Endothelial cell of umbilical vein (primary cell): Measurements from ENCODE around the gene HSD17B13. TPM values are rescaled to one million over a fixed set of nuclear protein-coding genes. Genes with fewer than 3 reads are reported as not detected.

Experiments
- BruUV-seq: library from RNA; stranded (reverse); fragments of 400-500 nt; replicated peaks from 2 replicates; lab custom pipeline; 2021; lab: Mats Ljungman, UMichigan
- CTCF ChIA-PET: fragments of 300-600, 350-600 bp; sonication (Branson Sonifier 250); formaldehyde crosslinking; loops from one replicate; lab custom pipeline; 2021; ENCODE audit warnings: antibody characterized with exemption, inconsistent platforms; lab: Charles Lee
- POLR2A ChIA-PET: fragments of 300-600, 350-600 bp; sonication (Branson Sonifier 250); formaldehyde crosslinking; loops from one replicate; lab custom pipeline; 2021; ENCODE audit warnings: antibody characterized with exemption, inconsistent platforms; lab: Charles Lee
- DNase-seq: peaks from one replicate; pipeline ENCODE4 v3.0.0-alpha.2; 2011; ENCODE audit warnings: low read depth, low spot score
- FAIRE-seq: peaks from 2 replicates; lab custom pipeline; 2011; peaks lifted over from hg19 to GRCh38; lab: Jason Lieb, UNC
- H2AFZ ChIP-seq: 2 replicates; pipeline ENCODE4 v1.6.0; 2012; ENCODE audit warnings: low read depth, low read length, control low read depth, inconsistent platforms
- H3K27ac ChIP-seq: 2 replicates; pipeline ENCODE4 v1.5.1; 2011; ENCODE audit warnings: low read depth, mild to moderate bottlenecking, control low read depth, low read length, moderate library complexity; ENCODE audit not compliant: insufficient read depth
- H3K27me3 ChIP-seq, 2 experiments: 2 replicates each; pipeline versions ENCODE4 v1.6.0 to v1.6.1; 2011; ENCODE audit warnings: low read length in 2 of 2, mixed read lengths in 1 of 2; ENCODE audit not compliant: control insufficient read depth in 2 of 2, insufficient read depth in 2 of 2
- H3K36me3 ChIP-seq, 2 experiments: 2 replicates in 1 of 2; 3 replicates in 1 of 2; pipeline ENCODE4 v1.5.1; 2011; ENCODE audit warnings: low read length in 2 of 2, mild to moderate bottlenecking in 1 of 2, moderate library complexity in 1 of 2; ENCODE audit not compliant: control insufficient read depth in 2 of 2, insufficient read depth in 2 of 2; ENCODE audit errors: extremely low read depth in 1 of 2
- H3K4me1 ChIP-seq: 3 replicates; pipeline ENCODE4 v1.5.1; 2011; ENCODE audit warnings: mild to moderate bottlenecking, low read length; ENCODE audit not compliant: control insufficient read depth, insufficient read depth; ENCODE audit errors: extremely low read depth
- H3K4me2 ChIP-seq: 2 replicates; pipeline ENCODE4 v1.6.1; 2011; ENCODE audit warnings: low read length, control low read depth, mixed read lengths; ENCODE audit not compliant: insufficient read depth
- H3K4me3 ChIP-seq, 3 experiments: fragments of 200-600 bp in 1 of 3; sonication (generic), shearing (Covaris generic) in 1 of 3; replicated peaks in 1 of 3; 2 replicates each; pipeline ENCODE4 v1.5.1; 2011 to 2016; ENCODE audit warnings: control low read depth in 3 of 3, low read length in 3 of 3, mild to moderate bottlenecking in 2 of 3, inconsistent platforms in 1 of 3, low read depth in 1 of 3, moderate library complexity in 1 of 3; ENCODE audit not compliant: insufficient read depth in 1 of 3
- H3K79me2 ChIP-seq: 2 replicates; pipeline ENCODE4 v1.6.0; 2012; ENCODE audit warnings: low read length, inconsistent platforms; ENCODE audit not compliant: control insufficient read depth, insufficient read depth
- H3K9ac ChIP-seq: replicated peaks from 2 replicates; pipeline ENCODE3; 2011; ENCODE audit warnings: low read length, control low read depth; ENCODE audit not compliant: insufficient read depth; ENCODE audit errors: extremely low read depth
- H3K9me1 ChIP-seq: replicated peaks from 3 replicates; pipeline ENCODE4 v1.6.0; 2011; ENCODE audit warnings: mild to moderate bottlenecking, low read length; ENCODE audit not compliant: control insufficient read depth, insufficient read depth; ENCODE audit errors: extremely low read depth
- H3K9me3 ChIP-seq: replicated peaks from 2 replicates; pipeline ENCODE4 v1.5.1; 2012; ENCODE audit warnings: low read length, inconsistent platforms; ENCODE audit not compliant: control insufficient read depth, insufficient read depth
- H4K20me1 ChIP-seq: replicated peaks from 2 replicates; pipeline ENCODE3; 2011; ENCODE audit warnings: mild to moderate bottlenecking, low read length; ENCODE audit not compliant: control insufficient read depth, insufficient read depth; ENCODE audit errors: extremely low read depth
- EZH2 ChIP-seq: IDR thresholded peaks from 2 replicates; pipeline ENCODE4 v1.6.1; 2012; ENCODE audit warnings: borderline replicate concordance, low read depth, mild to moderate bottlenecking, moderate library complexity, low read length, inconsistent platforms; ENCODE audit not compliant: severe bottlenecking
- FOS ChIP-seq: IDR thresholded peaks from 2 replicates; pipeline ENCODE4 v1.6.1; 2011; ENCODE audit warnings: mild to moderate bottlenecking, low read length, moderate library complexity, borderline replicate concordance; ENCODE audit not compliant: insufficient read depth
- GATA2 ChIP-seq: IDR thresholded peaks from 2 replicates; pipeline ENCODE4 v1.7.0; 2011; ENCODE audit warnings: low read depth, mild to moderate bottlenecking, moderate library complexity, mixed read lengths, low read length; ENCODE audit not compliant: insufficient read length, insufficient read depth
- JUN ChIP-seq: IDR thresholded peaks from 2 replicates; pipeline ENCODE4 v1.6.1; 2011; ENCODE audit warnings: borderline replicate concordance, low read depth; ENCODE audit not compliant: insufficient read length, insufficient read depth
- MYC ChIP-seq: IDR thresholded peaks from one replicate; pipeline ENCODE4 v1.6.1; 2011; ENCODE audit warnings: mild to moderate bottlenecking, low read depth, low read length
- POLR2A ChIP-seq: IDR thresholded peaks from 2 replicates; pipeline ENCODE4 v1.6.1; 2012; ENCODE audit warnings: low read depth, mild to moderate bottlenecking, control low read depth, low read length
- POLR2AphosphoS5 ChIP-seq: IDR thresholded peaks from 2 replicates; pipeline ENCODE4 v1.6.1; 2012; ENCODE audit warnings: low read depth, mild to moderate bottlenecking, control low read depth, low read length, moderate library complexity; ENCODE audit not compliant: insufficient read depth
- dilution Hi-C: fragments of 300-500 bp; cut with MboI; formaldehyde crosslinking; loops from one replicate; pipeline ENCODE4 v1.15.0; 2019; ENCODE audit warnings: low sequenced_read_pairs; ENCODE audit not compliant: extremely low pct_ligation_motif_present
- intact Hi-C: fragments of 100-400 bp; cut with micrococcal nuclease; formaldehyde crosslinking; loops from one replicate; pipeline ENCODE4 v1.10.0; 2022
- polyA plus RNA-seq, 4 experiments: library from polyadenylated mRNA; depleted of rRNA in 3 of 4; stranded (reverse) in 3 of 4; unstranded in 1 of 4; fragments of >200 nt; gene quantifications; 2 replicates each; pipeline versions ENCODE4 v1.2.1 to v1.2.3, GENCODE V29; 2011 to 2012; ENCODE audit warnings: missing spikeins in 1 of 4
- total RNA-seq: library from RNA; stranded (reverse); gene quantifications from 2 replicates; pipeline ENCODE4 v1.2.3, GENCODE V29; 2021
- TF ChIP-seq, protein P1 (sequence below): IDR thresholded peaks from 2 replicates; pipeline ENCODE4 v1.6.1; 2011; ENCODE audit not compliant: insufficient read depth, insufficient read length
- TF ChIP-seq, protein P2 (sequence below), 2 donors: IDR thresholded peaks; 1 replicate in 1 of 2; 2 replicates in 1 of 2; pipeline ENCODE4 v1.5.1; 2011; ENCODE audit warnings: low read length in 2 of 2, mild to moderate bottlenecking in 2 of 2, moderate library complexity in 2 of 2, control low read depth in 1 of 2, inconsistent platforms in 1 of 2, low read depth in 1 of 2; ENCODE audit not compliant: insufficient read depth in 1 of 2; ENCODE audit errors: extremely low read depth in 1 of 2

The HSD17B13 gene
- total and polyA plus RNA-seq, 2 donors (not counting 3 experiments of a cell fraction or from before 2014, with no cell fraction given) = 0.07 TPM; not detected in 1

DNA sequence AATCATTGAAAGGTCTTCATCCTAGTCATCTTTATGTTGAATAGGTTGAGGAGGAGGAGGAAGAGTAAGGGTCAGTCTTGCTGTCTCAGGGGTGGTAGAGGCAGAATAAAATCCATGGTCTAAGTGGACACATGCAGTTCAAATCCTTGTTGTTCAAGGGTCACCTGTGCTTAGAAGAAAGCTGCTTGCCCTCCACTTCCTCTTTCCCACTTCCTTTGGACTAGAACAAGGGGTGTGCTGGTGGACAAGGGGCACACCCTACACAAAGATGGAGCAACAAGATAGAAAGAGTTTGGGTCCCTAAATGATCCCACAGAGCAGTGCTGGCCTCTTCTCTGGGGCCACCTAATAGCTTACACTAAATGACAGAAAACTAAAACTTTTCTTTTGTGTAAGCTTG lies 47.9 kb downstream of the HSD17B13 start:
- Histone ChIP-seq H3K36me3 (no peaks in the 10 kb centered on the region), H3K27me3 (peaks cover 3 to 11% of the 10 kb centered on the region in 2 experiments), H3K79me2 (no peaks in the 10 kb centered on the region), H3K9ac (no peak overlapping the region), H2AFZ (no peak overlapping the region), H3K27ac (no peak overlapping the region), H3K4me3 (no peak overlapping the region), H3K9me1 (no peaks in the 10 kb centered on the region), H3K4me2 (no peak overlapping the region), H4K20me1 (no peaks in the 10 kb centered on the region), H3K4me1 (no peaks in the 10 kb centered on the region), H3K9me3 (no peaks in the 10 kb centered on the region)
- CTCF ChIA-PET = interaction anchor here (0.9 kb wide), 1 partner anchor 190 kb away, joined by 3 read pairs; no protein-coding TSS in a partner anchor
- intact Hi-C loops (no loop called here), dilution Hi-C loops (no loop called here)
- no TSS peak for BruUV-seq
- no peak for TF ChIP-seq JUN
- no peak for TF ChIP-seq MYC
- TF ChIP-seq EZH2 = no peak
- no peak for TF ChIP-seq FOS
- TF ChIP-seq, protein P1, sequence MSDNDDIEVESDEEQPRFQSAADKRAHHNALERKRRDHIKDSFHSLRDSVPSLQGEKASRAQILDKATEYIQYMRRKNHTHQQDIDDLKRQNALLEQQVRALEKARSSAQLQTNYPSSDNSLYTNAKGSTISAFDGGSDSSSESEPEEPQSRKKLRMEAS = no peak
- TF ChIP-seq, protein P2, sequence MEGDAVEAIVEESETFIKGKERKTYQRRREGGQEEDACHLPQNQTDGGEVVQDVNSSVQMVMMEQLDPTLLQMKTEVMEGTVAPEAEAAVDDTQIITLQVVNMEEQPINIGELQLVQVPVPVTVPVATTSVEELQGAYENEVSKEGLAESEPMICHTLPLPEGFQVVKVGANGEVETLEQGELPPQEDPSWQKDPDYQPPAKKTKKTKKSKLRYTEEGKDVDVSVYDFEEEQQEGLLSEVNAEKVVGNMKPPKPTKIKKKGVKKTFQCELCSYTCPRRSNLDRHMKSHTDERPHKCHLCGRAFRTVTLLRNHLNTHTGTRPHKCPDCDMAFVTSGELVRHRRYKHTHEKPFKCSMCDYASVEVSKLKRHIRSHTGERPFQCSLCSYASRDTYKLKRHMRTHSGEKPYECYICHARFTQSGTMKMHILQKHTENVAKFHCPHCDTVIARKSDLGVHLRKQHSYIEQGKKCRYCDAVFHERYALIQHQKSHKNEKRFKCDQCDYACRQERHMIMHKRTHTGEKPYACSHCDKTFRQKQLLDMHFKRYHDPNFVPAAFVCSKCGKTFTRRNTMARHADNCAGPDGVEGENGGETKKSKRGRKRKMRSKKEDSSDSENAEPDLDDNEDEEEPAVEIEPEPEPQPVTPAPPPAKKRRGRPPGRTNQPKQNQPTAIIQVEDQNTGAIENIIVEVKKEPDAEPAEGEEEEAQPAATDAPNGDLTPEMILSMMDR (IDR thresholded peaks at IDR 0.05; ENCODE audit: extremely low read depth in 1 of 2, insufficient read depth in 1 of 2, low read depth in 1 of 2, low read length in 2 of 2) = no peak
- TF ChIP-seq POLR2A = no peak
- no peak for TF ChIP-seq GATA2
- no peak for TF ChIP-seq POLR2AphosphoS5
- DNase-seq (no peak), FAIRE-seq (no peak)
- POLR2A ChIA-PET = no interaction called here
